Osteocyte (in vitro differentiated cells): ENCODE data around the gene E2F6. TPM values are rescaled to one million over a fixed set of nuclear protein-coding genes. Genes with fewer than 3 reads are reported as not detected.

Experiments
- DNase-seq: peaks from one replicate; pipeline ENCODE4 v3.0.0; 2021; ENCODE audit warnings: mixed read lengths; ENCODE audit not compliant: unreplicated experiment; ENCODE audit errors: extremely low spot score
- H3K27ac Mint-ChIP-seq: one replicate; pipeline ENCODE4 v1.8.0; 2021; ENCODE audit warnings: mild to moderate bottlenecking, mixed read lengths; ENCODE audit not compliant: unreplicated experiment
- H3K27me3 Mint-ChIP-seq: one replicate; pipeline ENCODE4 v1.8.0; 2021; ENCODE audit warnings: mixed read lengths; ENCODE audit not compliant: unreplicated experiment
- H3K36me3 Mint-ChIP-seq: one replicate; pipeline ENCODE4 v1.8.0; 2021; ENCODE audit warnings: mixed read lengths; ENCODE audit not compliant: unreplicated experiment
- H3K4me1 Mint-ChIP-seq: one replicate; pipeline ENCODE4 v1.8.0; 2021; ENCODE audit warnings: mixed read lengths; ENCODE audit not compliant: unreplicated experiment
- H3K4me3 Mint-ChIP-seq: one replicate; pipeline ENCODE4 v1.8.0; 2021; ENCODE audit warnings: mild to moderate bottlenecking, moderate library complexity, mixed read lengths; ENCODE audit not compliant: unreplicated experiment
- H3K9me3 Mint-ChIP-seq: one replicate; pipeline ENCODE4 v1.8.0; 2021; ENCODE audit warnings: mixed read lengths; ENCODE audit not compliant: unreplicated experiment
- CTCF ChIP-seq: fragments of 200-600 bp; sonication (generic); IDR thresholded peaks from 2 replicates; pipeline ENCODE4 v1.5.0; 2021; ENCODE audit warnings: antibody characterized with exemption, mild to moderate bottlenecking, moderate library complexity
- total RNA-seq: library from RNA; stranded (reverse); gene quantifications from 2 replicates; pipeline ENCODE4 v1.2.1, GENCODE V29; 2021

The E2F6 gene
- total RNA-seq, 1 donor from 2014 or later: 14.8 TPM

GRCh38 chr2:11492720-11493119, 26.8 kb upstream of the E2F6 start:
- no peak for DNase-seq
- no peaks in the 10 kb centered on the region for H3K4me1 Mint-ChIP-seq
- no peak overlapping the region for H3K4me3 Mint-ChIP-seq
- no peaks in the 10 kb centered on the region for H3K36me3 Mint-ChIP-seq
- peaks cover 43% of the 10 kb centered on the region for H3K27me3 Mint-ChIP-seq
- TF ChIP-seq CTCF: no peak
- no peak overlapping the region for H3K27ac Mint-ChIP-seq
- H3K9me3 Mint-ChIP-seq: no peaks in the 10 kb centered on the region

- Mint-ChIP-seq H3K27me3 (peaks cover 48% of the 10 kb centered on the region), H3K36me3 (no peaks in the 10 kb centered on the region), H3K9me3 (no peaks in the 10 kb centered on the region), H3K27ac (no peak overlapping the region), H3K4me1 (no peaks in the 10 kb centered on the region), H3K4me3 (no peak overlapping the region)
- no peak for DNase-seq
- no peak for TF ChIP-seq CTCF
Observed at GRCh38 chr2:11492244-11492643, 26.3 kb upstream of the E2F6 start.

GRCh38 chr2:11491348-11491933, 25.5 kb upstream of the E2F6 start:
- Mint-ChIP-seq H3K27me3 (peaks cover 50% of the 10 kb centered on the region), H3K27ac (no peak overlapping the region), H3K36me3 (no peaks in the 10 kb centered on the region), H3K4me1 (no peaks in the 10 kb centered on the region), H3K4me3 (no peak overlapping the region), H3K9me3 (no peaks in the 10 kb centered on the region)
- DNase-seq: no peak
- TF ChIP-seq CTCF: no peak

- no peak for TF ChIP-seq CTCF
- H3K27ac Mint-ChIP-seq: no peak overlapping the region
- no peaks in the 10 kb centered on the region for H3K36me3 Mint-ChIP-seq
- no peak for DNase-seq
- no peaks in the 10 kb centered on the region for H3K4me1 Mint-ChIP-seq
- H3K4me3 Mint-ChIP-seq: no peak overlapping the region
- H3K9me3 Mint-ChIP-seq: no peaks in the 10 kb centered on the region
- peaks cover 51% of the 10 kb centered on the region for H3K27me3 Mint-ChIP-seq
Observed at GRCh38 chr2:11490194-11490593, 24.2 kb upstream of the E2F6 start.

GRCh38 chr2:11488809-11489208, 22.8 kb upstream of the E2F6 start:
- no peak overlapping the region for H3K27ac Mint-ChIP-seq
- H3K27me3 Mint-ChIP-seq: peaks cover 51% of the 10 kb centered on the region
- DNase-seq: no peak
- H3K36me3 Mint-ChIP-seq: no peaks in the 10 kb centered on the region
- peaks cover 4% of the 10 kb centered on the region for H3K4me1 Mint-ChIP-seq
- no peak overlapping the region for H3K4me3 Mint-ChIP-seq
- no peaks in the 10 kb centered on the region for H3K9me3 Mint-ChIP-seq
- TF ChIP-seq CTCF: no peak
